PFSK-1 (cell line): Measurements from ENCODE around the gene USH1C.

Source experiments
- POLR2AphosphoS5 ChIP-seq: IDR thresholded peaks from 2 replicates; pipeline ENCODE4 v1.6.1; 2012; ENCODE audit warnings: low read depth, mild to moderate bottlenecking, control low read depth, low read length, moderate library complexity
- TAF1 ChIP-seq: IDR thresholded peaks from 2 replicates; pipeline ENCODE4 v1.6.1; 2012; ENCODE audit warnings: low read length, control low read depth, borderline replicate concordance; ENCODE audit not compliant: insufficient read depth

DNA sequence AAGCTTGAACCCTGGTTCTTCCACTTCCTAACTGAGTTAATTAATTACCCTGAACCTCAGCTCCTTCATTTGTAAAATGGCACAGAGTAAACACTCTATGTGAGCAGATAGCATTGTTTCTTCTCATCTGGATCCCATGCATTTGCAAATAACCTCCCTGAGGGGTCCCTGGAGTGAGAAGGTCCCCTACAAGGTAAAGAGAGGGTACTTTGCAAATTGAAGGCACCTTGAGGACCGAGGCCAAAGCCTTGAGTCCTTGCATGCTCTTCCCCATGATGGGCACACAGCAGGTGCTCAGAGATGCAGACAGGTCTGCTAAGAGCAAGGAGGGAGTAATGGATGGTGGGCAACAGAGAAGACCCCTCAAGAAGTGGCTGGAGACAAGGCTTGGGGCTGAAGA is 36.1 kb upstream of the USH1C start:
- TF ChIP-seq POLR2AphosphoS5 (no peak), TAF1 (no peak)
